ENCODE results near the gene SWSAP1.

DNA sequence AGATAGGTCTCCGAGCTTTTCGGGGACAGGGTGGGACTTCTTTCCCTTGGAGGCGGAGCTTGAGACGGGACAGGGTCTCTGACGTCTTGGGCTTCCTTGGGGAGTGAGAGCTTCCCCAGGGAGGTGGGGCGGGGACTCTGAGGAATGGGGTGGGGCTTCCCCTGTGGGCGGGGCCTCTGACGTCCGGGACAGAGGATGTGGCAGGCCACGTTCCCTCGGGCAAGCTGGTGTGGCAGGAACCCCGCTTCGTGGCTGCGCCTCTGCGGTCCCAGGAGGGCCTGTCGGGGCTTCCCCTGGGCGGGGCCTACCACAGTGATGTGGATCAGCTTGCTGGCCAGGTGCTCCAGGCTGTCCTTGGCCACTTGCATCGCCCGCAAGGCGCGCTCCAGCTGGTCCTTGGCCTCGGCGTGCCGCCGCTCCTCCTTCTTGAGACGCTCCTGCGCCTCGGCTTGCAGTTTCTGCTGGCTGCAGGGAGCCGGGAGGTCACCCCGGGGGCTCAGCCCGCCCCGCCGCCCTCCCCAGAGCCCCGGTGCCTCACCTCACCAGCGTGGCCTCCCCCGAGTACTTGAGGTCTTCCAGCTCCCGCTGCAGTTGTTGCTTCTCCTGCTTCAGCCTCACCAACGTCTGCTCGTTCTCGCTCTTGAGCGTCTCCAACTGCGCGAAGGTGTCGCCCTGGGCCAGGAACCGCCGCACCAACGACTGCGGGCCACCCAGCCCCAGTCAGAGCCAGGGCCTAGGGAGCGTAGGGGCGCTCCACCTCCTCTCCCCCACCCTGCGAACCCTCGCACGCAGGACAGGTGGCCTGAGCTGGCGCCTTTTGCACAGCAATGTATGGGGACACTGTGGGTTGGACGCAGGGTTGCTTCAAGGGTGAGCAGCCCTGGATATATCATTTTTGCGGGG is 47.9 kb downstream of the SWSAP1 start:
- TF ChIP-seq YY1 (tag by site-specific recombination; IDR thresholded peaks at IDR 0.05), result no peak
- no peak for TF ChIP-seq ZEB2 (tag by site-specific recombination; IDR thresholded peaks at IDR 0.05)
- no peak for TF ChIP-seq ZNF37A (tag by site-specific recombination; IDR thresholded peaks at IDR 0.05)
- TF ChIP-seq, protein P1, sequence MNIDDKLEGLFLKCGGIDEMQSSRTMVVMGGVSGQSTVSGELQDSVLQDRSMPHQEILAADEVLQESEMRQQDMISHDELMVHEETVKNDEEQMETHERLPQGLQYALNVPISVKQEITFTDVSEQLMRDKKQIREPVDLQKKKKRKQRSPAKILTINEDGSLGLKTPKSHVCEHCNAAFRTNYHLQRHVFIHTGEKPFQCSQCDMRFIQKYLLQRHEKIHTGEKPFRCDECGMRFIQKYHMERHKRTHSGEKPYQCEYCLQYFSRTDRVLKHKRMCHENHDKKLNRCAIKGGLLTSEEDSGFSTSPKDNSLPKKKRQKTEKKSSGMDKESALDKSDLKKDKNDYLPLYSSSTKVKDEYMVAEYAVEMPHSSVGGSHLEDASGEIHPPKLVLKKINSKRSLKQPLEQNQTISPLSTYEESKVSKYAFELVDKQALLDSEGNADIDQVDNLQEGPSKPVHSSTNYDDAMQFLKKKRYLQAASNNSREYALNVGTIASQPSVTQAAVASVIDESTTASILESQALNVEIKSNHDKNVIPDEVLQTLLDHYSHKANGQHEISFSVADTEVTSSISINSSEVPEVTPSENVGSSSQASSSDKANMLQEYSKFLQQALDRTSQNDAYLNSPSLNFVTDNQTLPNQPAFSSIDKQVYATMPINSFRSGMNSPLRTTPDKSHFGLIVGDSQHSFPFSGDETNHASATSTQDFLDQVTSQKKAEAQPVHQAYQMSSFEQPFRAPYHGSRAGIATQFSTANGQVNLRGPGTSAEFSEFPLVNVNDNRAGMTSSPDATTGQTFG (tag by site-specific recombination; IDR thresholded peaks at IDR 0.05; ENCODE audit: borderline replicate concordance), result no peak
- TF ChIP-seq, protein P2, sequence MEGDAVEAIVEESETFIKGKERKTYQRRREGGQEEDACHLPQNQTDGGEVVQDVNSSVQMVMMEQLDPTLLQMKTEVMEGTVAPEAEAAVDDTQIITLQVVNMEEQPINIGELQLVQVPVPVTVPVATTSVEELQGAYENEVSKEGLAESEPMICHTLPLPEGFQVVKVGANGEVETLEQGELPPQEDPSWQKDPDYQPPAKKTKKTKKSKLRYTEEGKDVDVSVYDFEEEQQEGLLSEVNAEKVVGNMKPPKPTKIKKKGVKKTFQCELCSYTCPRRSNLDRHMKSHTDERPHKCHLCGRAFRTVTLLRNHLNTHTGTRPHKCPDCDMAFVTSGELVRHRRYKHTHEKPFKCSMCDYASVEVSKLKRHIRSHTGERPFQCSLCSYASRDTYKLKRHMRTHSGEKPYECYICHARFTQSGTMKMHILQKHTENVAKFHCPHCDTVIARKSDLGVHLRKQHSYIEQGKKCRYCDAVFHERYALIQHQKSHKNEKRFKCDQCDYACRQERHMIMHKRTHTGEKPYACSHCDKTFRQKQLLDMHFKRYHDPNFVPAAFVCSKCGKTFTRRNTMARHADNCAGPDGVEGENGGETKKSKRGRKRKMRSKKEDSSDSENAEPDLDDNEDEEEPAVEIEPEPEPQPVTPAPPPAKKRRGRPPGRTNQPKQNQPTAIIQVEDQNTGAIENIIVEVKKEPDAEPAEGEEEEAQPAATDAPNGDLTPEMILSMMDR (tag by site-specific recombination; IDR thresholded peaks at IDR 0.05), result no peak
- TF ChIP-seq ZSCAN30 (tag by site-specific recombination; IDR thresholded peaks at IDR 0.05), result no peak
- TF ChIP-seq ZNF670 (tag by site-specific recombination; IDR thresholded peaks at IDR 0.05; ENCODE audit: low read depth), result no peak
- no peak for TF ChIP-seq ZBTB21 (tag by site-specific recombination; IDR thresholded peaks at IDR 0.05)
- no peak for TF ChIP-seq ZNF23 (tag by site-specific recombination; IDR thresholded peaks at IDR 0.05; ENCODE audit: borderline replicate concordance)
- TF ChIP-seq TRIM28 (IDR thresholded peaks at IDR 0.05; ENCODE audit: borderline replicate concordance, low read length), result no peak
- TF ChIP-seq, protein P3, sequence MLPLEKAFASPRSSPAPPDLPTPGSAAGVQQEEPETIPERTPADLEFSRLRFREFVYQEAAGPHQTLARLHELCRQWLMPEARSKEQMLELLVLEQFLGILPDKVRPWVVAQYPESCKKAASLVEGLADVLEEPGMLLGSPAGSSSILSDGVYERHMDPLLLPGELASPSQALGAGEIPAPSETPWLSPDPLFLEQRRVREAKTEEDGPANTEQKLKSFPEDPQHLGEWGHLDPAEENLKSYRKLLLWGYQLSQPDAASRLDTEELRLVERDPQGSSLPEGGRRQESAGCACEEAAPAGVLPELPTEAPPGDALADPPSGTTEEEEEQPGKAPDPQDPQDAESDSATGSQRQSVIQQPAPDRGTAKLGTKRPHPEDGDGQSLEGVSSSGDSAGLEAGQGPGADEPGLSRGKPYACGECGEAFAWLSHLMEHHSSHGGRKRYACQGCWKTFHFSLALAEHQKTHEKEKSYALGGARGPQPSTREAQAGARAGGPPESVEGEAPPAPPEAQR (tag by site-specific recombination; IDR thresholded peaks at IDR 0.05), result no peak
